ENCODE data around the gene GARNL3. TPM values are rescaled to one million over a fixed set of nuclear protein-coding genes. Genes with fewer than 3 reads are reported as not detected.
A peak's percentile ranks its signal among the peaks of the same experiment; 100 is the strongest.

The GARNL3 gene
- total and polyA plus RNA-seq, 2 experiments from 2014 or later = 9.5 to 10.5 TPM

GRCh38 chr9:127423934-127424675 lies 159.5 kb downstream of the GARNL3 start, which contains the start of gene ZNF79:
Gene ZNF79 (plus strand): TSS chr9:127424382. CDS start chr9:127424788, 406 bp downstream.
- TF ChIP-seq EZH2 (IDR thresholded peaks at IDR 0.05; ENCODE audit: borderline replicate concordance) (no peak), EZH2phosphoT487 (IDR thresholded peaks at IDR 0.05; ENCODE audit: low read depth, severe bottlenecking, unreplicated experiment) (no peak), CTCF (IDR thresholded peaks at IDR 0.05; ENCODE audit: poor library complexity) (no peak)
- Histone ChIP-seq H2AFZ (peak within 1 kb of the TSS; percentile 66), H3K27ac (peak within 1 kb of the TSS; percentile 90), H3K4me1 (ENCODE audit: insufficient read depth) (peaks cover 22% of the 10 kb centered on the region), H3K4me2 (peak within 1 kb of the TSS; percentile 94), H3K9me2 (replicated peaks; ENCODE audit: insufficient read depth) (no peaks in the 10 kb centered on the region), H3K9me3 (ENCODE audit: low read depth) (no peaks in the 10 kb centered on the region), H3K27me3 (no peaks in the 10 kb centered on the region), H3K36me3 (replicated peaks; ENCODE audit: insufficient read depth, low read depth) (no peaks in the 10 kb centered on the region), H4K20me1 (ENCODE audit: insufficient read depth, poor library complexity, severe bottlenecking) (no peaks in the 10 kb centered on the region), H3K79me2 (peaks cover 66% of the 10 kb centered on the region), H3K4me3 (peak within 1 kb of the TSS; percentile 50)
- DNase-seq (ENCODE audit: low spot score) = peak; percentile 96
- under 1% methylated on average over 54 of the region's 54 CpGs for WGBS (ENCODE audit: low lambda C conversion rate, missing lambda C conversion rate)

GRCh38 chr9:127424676-127424999 lies 160.1 kb downstream of the GARNL3 start:
- no peaks in the 10 kb centered on the region for H3K9me2 ChIP-seq (replicated peaks; ENCODE audit: insufficient read depth)
- H3K4me3 ChIP-seq = peak overlapping the region; percentile 50
- peak overlapping the region; percentile 44 for H2AFZ ChIP-seq
- no peak for TF ChIP-seq CTCF (IDR thresholded peaks at IDR 0.05; ENCODE audit: poor library complexity)
- no peak for TF ChIP-seq EZH2 (IDR thresholded peaks at IDR 0.05; ENCODE audit: borderline replicate concordance)
- TF ChIP-seq EZH2phosphoT487 (IDR thresholded peaks at IDR 0.05; ENCODE audit: low read depth, severe bottlenecking, unreplicated experiment) = no peak
- H3K27me3 ChIP-seq = no peaks in the 10 kb centered on the region
- H3K79me2 ChIP-seq = peaks cover 71% of the 10 kb centered on the region
- DNase-seq (ENCODE audit: low spot score) = peak; percentile 50
- H4K20me1 ChIP-seq (ENCODE audit: insufficient read depth, poor library complexity, severe bottlenecking) = no peaks in the 10 kb centered on the region
- H3K36me3 ChIP-seq (replicated peaks; ENCODE audit: insufficient read depth, low read depth) = no peaks in the 10 kb centered on the region
- peak overlapping the region; percentile 90 for H3K27ac ChIP-seq
- H3K4me1 ChIP-seq (ENCODE audit: insufficient read depth) = peaks cover 22% of the 10 kb centered on the region
- H3K4me2 ChIP-seq = peak overlapping the region; percentile 94
- WGBS (ENCODE audit: low lambda C conversion rate, missing lambda C conversion rate) = under 1% methylated on average over 13 of the region's 13 CpGs
- H3K9me3 ChIP-seq (ENCODE audit: low read depth) = no peaks in the 10 kb centered on the region

- Histone ChIP-seq H3K4me3 (no peak overlapping the region), H3K27ac (no peak overlapping the region), H3K79me2 (peaks cover 71% of the 10 kb centered on the region), H3K9me2 (replicated peaks; ENCODE audit: insufficient read depth) (no peaks in the 10 kb centered on the region), H3K9me3 (ENCODE audit: low read depth) (no peaks in the 10 kb centered on the region), H2AFZ (no peak overlapping the region), H4K20me1 (ENCODE audit: insufficient read depth, poor library complexity, severe bottlenecking) (no peaks in the 10 kb centered on the region), H3K4me2 (no peak overlapping the region), H3K36me3 (replicated peaks; ENCODE audit: insufficient read depth, low read depth) (no peaks in the 10 kb centered on the region), H3K4me1 (ENCODE audit: insufficient read depth) (peaks cover 22% of the 10 kb centered on the region), H3K27me3 (no peaks in the 10 kb centered on the region)
- TF ChIP-seq EZH2 (IDR thresholded peaks at IDR 0.05; ENCODE audit: borderline replicate concordance) = no peak
- TF ChIP-seq CTCF (IDR thresholded peaks at IDR 0.05; ENCODE audit: poor library complexity) = no peak
- no peak for TF ChIP-seq EZH2phosphoT487 (IDR thresholded peaks at IDR 0.05; ENCODE audit: low read depth, severe bottlenecking, unreplicated experiment)
- no peak for DNase-seq (ENCODE audit: low spot score)
- WGBS (ENCODE audit: low lambda C conversion rate, missing lambda C conversion rate) = 98% methylated on average over 2 of the region's 2 CpGs
Measured at GRCh38 chr9:127426756-127427155, 162.2 kb downstream of the GARNL3 start.

All from hepatocyte (in vitro differentiated cells).